HEK293 (cell line): ENCODE measurements around the gene CRYBB1.
A peak's percentile ranks its signal among the peaks of the same experiment; 100 is the strongest.

Source experiments
- CTCF ChIA-PET: fragments of 350-600 bp; formaldehyde crosslinking; extraction: SDS; loops from one replicate; lab custom pipeline; 2021; ENCODE audit warnings: antibody characterized with exemption; lab: Yijun Ruan, JAX
- POLR2A ChIA-PET: fragments of 300-600 bp; formaldehyde crosslinking; extraction: SDS; loops from one replicate; lab custom pipeline; 2020; ENCODE audit warnings: antibody characterized with exemption, inconsistent platforms; lab: Yijun Ruan, JAX
- H3K27ac ChIP-seq: fragments of 200-500 bp; sonication (Bioruptor generic); 2 replicates; pipeline ENCODE4 v1.5.1; 2014; ENCODE audit warnings: low read depth, low read length, control low read depth, inconsistent platforms; ENCODE audit errors: extremely low read depth
- H3K36me3 ChIP-seq, 2 experiments: fragments of 200-500 bp in 1 of 2; sonication (Bioruptor generic) in 1 of 2; 1 replicate in 1 of 2; 2 replicates in 1 of 2; pipeline ENCODE4 v1.5.1; 2014 to 2017; ENCODE audit warnings: inconsistent platforms in 2 of 2, low read length in 2 of 2; ENCODE audit not compliant: control insufficient read depth in 2 of 2, insufficient read depth in 1 of 2
- H3K4me1 ChIP-seq: fragments of 200-500 bp; sonication (Bioruptor generic); 2 replicates; pipeline ENCODE4 v1.5.1; 2014; ENCODE audit warnings: mild to moderate bottlenecking, low read length, inconsistent platforms; ENCODE audit not compliant: control insufficient read depth, insufficient read depth
- H3K4me3 ChIP-seq: 2 replicates; pipeline ENCODE4 v1.5.1; 2011; ENCODE audit warnings: low read depth, mild to moderate bottlenecking, control low read depth, low read length, moderate library complexity
- H3K9me3 ChIP-seq: fragments of 200-500 bp; sonication (Bioruptor generic); 2 replicates; pipeline ENCODE4 v1.5.1; 2014; ENCODE audit warnings: low read depth, low read length, inconsistent platforms; ENCODE audit not compliant: control insufficient read depth, insufficient read depth
- GLI4 ChIP-seq: fragments of 450-650 bp; formaldehyde crosslinking; IDR thresholded peaks from 2 replicates; pipeline ENCODE4 v1.5.1; 2016; ENCODE audit warnings: missing biosample characterization, missing genetic modification characterization
- KLF1 ChIP-seq: fragments of 450-650 bp; formaldehyde crosslinking; IDR thresholded peaks from 2 replicates; pipeline ENCODE4 v1.5.1; 2016; ENCODE audit warnings: missing biosample characterization, missing genetic modification characterization
- MYNN ChIP-seq: fragments of 450-650 bp; formaldehyde crosslinking; IDR thresholded peaks from 2 replicates; pipeline ENCODE4 v1.5.1; 2016; ENCODE audit warnings: missing biosample characterization, missing genetic modification characterization, borderline replicate concordance
- MZF1 ChIP-seq: fragments of 450-650 bp; formaldehyde crosslinking; IDR thresholded peaks from 2 replicates; pipeline ENCODE4 v1.5.1; 2017; ENCODE audit warnings: missing biosample characterization, missing genetic modification characterization, borderline replicate concordance
- OSR2 ChIP-seq: fragments of 450-650 bp; formaldehyde crosslinking; IDR thresholded peaks from 2 replicates; pipeline ENCODE4 v1.5.1; 2016; ENCODE audit warnings: missing biosample characterization, missing genetic modification characterization
- SP2 ChIP-seq: fragments of 450-650 bp; formaldehyde crosslinking; IDR thresholded peaks from 2 replicates; pipeline ENCODE4 v1.5.1; 2016; ENCODE audit warnings: missing biosample characterization, missing genetic modification characterization
- SP7 ChIP-seq: fragments of 450-650 bp; formaldehyde crosslinking; IDR thresholded peaks from 2 replicates; pipeline ENCODE4 v1.5.1; 2016; ENCODE audit warnings: missing biosample characterization, missing genetic modification characterization
- WT1 ChIP-seq: fragments of 450-650 bp; formaldehyde crosslinking; IDR thresholded peaks from 2 replicates; pipeline ENCODE4 v1.5.1; 2016; ENCODE audit warnings: missing biosample characterization, missing genetic modification characterization
- ZBTB20 ChIP-seq: fragments of 450-650 bp; formaldehyde crosslinking; IDR thresholded peaks from 2 replicates; pipeline ENCODE4 v1.5.1; 2016; ENCODE audit warnings: missing biosample characterization, missing genetic modification characterization
- ZIC2 ChIP-seq: fragments of 450-650 bp; formaldehyde crosslinking; IDR thresholded peaks from 2 replicates; pipeline ENCODE4 v1.5.1; 2016; ENCODE audit warnings: missing biosample characterization, missing genetic modification characterization
- ZNF112 ChIP-seq: fragments of 450-650 bp; formaldehyde crosslinking; IDR thresholded peaks from 2 replicates; pipeline ENCODE4 v1.5.0; 2017; ENCODE audit warnings: missing biosample characterization, missing genetic modification characterization
- ZNF140 ChIP-seq: fragments of 450-650 bp; formaldehyde crosslinking; IDR thresholded peaks from 2 replicates; pipeline ENCODE4 v1.5.1; 2016; ENCODE audit warnings: missing biosample characterization, missing genetic modification characterization
- ZNF146 ChIP-seq: fragments of 450-650 bp; formaldehyde crosslinking; IDR thresholded peaks from 2 replicates; pipeline ENCODE4 v1.5.1; 2016; ENCODE audit warnings: missing biosample characterization, missing genetic modification characterization
- ZNF184 ChIP-seq: fragments of 450-650 bp; IDR thresholded peaks from 2 replicates; pipeline ENCODE4 v1.5.1; 2018; ENCODE audit warnings: missing biosample characterization, mild to moderate bottlenecking, missing genetic modification characterization
- ZNF19 ChIP-seq: fragments of 450-650 bp; formaldehyde crosslinking; IDR thresholded peaks from 2 replicates; pipeline ENCODE4; 2016; ENCODE audit warnings: missing biosample characterization, missing genetic modification characterization, low read depth
- ZNF2 ChIP-seq: fragments of 450-650 bp; formaldehyde crosslinking; IDR thresholded peaks from 2 replicates; pipeline ENCODE4 v1.5.1; 2016; ENCODE audit warnings: missing biosample characterization, missing genetic modification characterization
- ZNF221 ChIP-seq: fragments of 450-650 bp; formaldehyde crosslinking; IDR thresholded peaks from 2 replicates; pipeline ENCODE4 v1.5.1; 2017; ENCODE audit warnings: missing biosample characterization, missing genetic modification characterization, borderline replicate concordance
- ZNF341 ChIP-seq: fragments of 450-650 bp; formaldehyde crosslinking; IDR thresholded peaks from 2 replicates; pipeline ENCODE4; 2016; ENCODE audit warnings: low read depth, missing biosample characterization, missing genetic modification characterization
- ZNF404 ChIP-seq: fragments of 450-650 bp; formaldehyde crosslinking; IDR thresholded peaks from 2 replicates; pipeline ENCODE4 v1.5.1; 2017; ENCODE audit warnings: missing biosample characterization, missing genetic modification characterization
- ZNF548 ChIP-seq: fragments of 450-650 bp; formaldehyde crosslinking; IDR thresholded peaks from 2 replicates; pipeline ENCODE4 v1.5.1; 2016; ENCODE audit warnings: missing biosample characterization, missing genetic modification characterization
- ZNF555 ChIP-seq: fragments of 450-650 bp; formaldehyde crosslinking; conservative IDR thresholded peaks from 2 replicates; pipeline ENCODE4 v1.5.1; 2017; ENCODE audit warnings: missing biosample characterization, mild to moderate bottlenecking, missing genetic modification characterization, inconsistent platforms
- ZNF560 ChIP-seq: fragments of 450-650 bp; formaldehyde crosslinking; IDR thresholded peaks from 2 replicates; pipeline ENCODE4 v1.5.1; 2017; ENCODE audit warnings: missing biosample characterization, missing genetic modification characterization, borderline replicate concordance
- ZNF623 ChIP-seq: fragments of 450-650 bp; formaldehyde crosslinking; IDR thresholded peaks from 2 replicates; pipeline ENCODE4 v1.5.1; 2016; ENCODE audit warnings: missing biosample characterization, missing genetic modification characterization
- ZNF660 ChIP-seq: fragments of 450-650 bp; IDR thresholded peaks from 2 replicates; pipeline ENCODE4 v1.5.1; 2018; ENCODE audit warnings: missing biosample characterization, mild to moderate bottlenecking, missing genetic modification characterization
- ZNF664 ChIP-seq: fragments of 450-650 bp; formaldehyde crosslinking; IDR thresholded peaks from 2 replicates; pipeline ENCODE4 v1.5.1; 2016; ENCODE audit warnings: missing biosample characterization, missing genetic modification characterization
- ZNF677 ChIP-seq: fragments of 450-650 bp; IDR thresholded peaks from 2 replicates; pipeline ENCODE4 v1.5.0; 2018; ENCODE audit warnings: missing biosample characterization, mild to moderate bottlenecking, missing genetic modification characterization, moderate library complexity
- ZNF76 ChIP-seq: fragments of 450-650 bp; formaldehyde crosslinking; IDR thresholded peaks from 2 replicates; pipeline ENCODE4; 2016; ENCODE audit warnings: low read depth, missing biosample characterization, missing genetic modification characterization, borderline replicate concordance
- ZNF777 ChIP-seq: fragments of 450-650 bp; formaldehyde crosslinking; IDR thresholded peaks from 2 replicates; pipeline ENCODE4 v1.5.1; 2017; ENCODE audit warnings: missing biosample characterization, missing genetic modification characterization, borderline replicate concordance
- ZSCAN16 ChIP-seq: fragments of 450-650 bp; formaldehyde crosslinking; IDR thresholded peaks from 2 replicates; pipeline ENCODE4 v1.5.1; 2016; ENCODE audit warnings: missing biosample characterization, missing genetic modification characterization
- ZXDB ChIP-seq: fragments of 450-650 bp; formaldehyde crosslinking; IDR thresholded peaks from 2 replicates; pipeline ENCODE4 v1.5.1; 2016; ENCODE audit warnings: missing biosample characterization, missing genetic modification characterization
- TF ChIP-seq, protein P1 (sequence below): fragments of 450-650 bp; formaldehyde crosslinking; IDR thresholded peaks from 2 replicates; pipeline ENCODE4 v1.5.1; 2016; ENCODE audit warnings: missing biosample characterization, missing genetic modification characterization
- TF ChIP-seq, protein P2 (sequence below): fragments of 450-650 bp; formaldehyde crosslinking; IDR thresholded peaks from 2 replicates; pipeline ENCODE4 v1.5.1; 2017; ENCODE audit warnings: missing biosample characterization, missing genetic modification characterization
- TF ChIP-seq, protein P3 (sequence below): fragments of 450-650 bp; formaldehyde crosslinking; IDR thresholded peaks from 2 replicates; pipeline ENCODE4 v1.5.1; 2016; ENCODE audit warnings: missing biosample characterization, missing genetic modification characterization
- TF ChIP-seq, protein P4 (sequence below): fragments of 450-650 bp; formaldehyde crosslinking; IDR thresholded peaks from 2 replicates; pipeline ENCODE4 v1.5.1; 2017; ENCODE audit warnings: missing biosample characterization, missing genetic modification characterization

CRYBB1 gene

DNA sequence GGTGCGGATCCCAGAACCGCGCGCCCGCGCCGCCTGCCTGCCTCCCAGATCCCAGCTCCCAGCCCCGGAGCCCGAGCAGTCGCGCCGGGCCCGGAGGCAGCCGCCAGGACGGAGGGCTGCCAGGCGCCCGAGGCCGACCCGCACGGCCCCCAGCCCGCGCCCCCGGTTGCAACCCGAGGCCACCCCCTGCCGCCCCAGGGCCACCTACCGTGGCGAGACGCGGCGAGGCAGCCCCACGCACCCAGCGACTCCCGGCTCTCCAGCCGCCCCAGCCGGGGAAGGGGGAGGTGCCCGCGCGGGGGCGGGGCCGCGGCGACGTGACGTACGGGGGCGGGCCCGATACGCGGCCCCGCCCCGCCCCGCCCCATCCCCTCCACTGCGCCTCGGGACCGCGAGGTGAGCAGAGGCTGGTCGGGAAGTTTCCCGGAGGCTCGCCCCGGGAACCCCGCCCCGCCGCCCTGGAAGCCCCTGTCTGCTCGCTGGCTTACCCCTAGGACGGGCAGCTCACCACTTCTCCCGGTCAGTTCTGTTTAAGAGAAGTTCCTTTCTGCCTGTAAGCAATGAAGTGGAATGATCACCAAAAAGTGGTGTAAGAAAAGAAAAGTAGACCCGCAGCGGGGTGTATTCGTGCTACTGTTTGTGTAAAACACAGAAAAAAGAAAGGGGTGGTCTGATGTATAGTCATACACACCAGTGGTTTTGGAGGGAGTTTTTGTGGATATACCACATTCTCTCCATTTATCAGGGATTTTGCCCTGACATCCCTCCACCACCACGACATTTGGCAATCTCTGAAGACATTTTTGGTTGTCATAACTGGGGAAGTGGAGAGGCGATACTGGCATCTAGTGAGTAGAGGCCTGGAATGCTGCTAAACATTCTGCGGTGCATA lies 27.7 kb downstream of the CRYBB1 start, which contains the start of gene TPST2:
Gene TPST2 (minus strand): TSS at position 288 of the 892 bp plus-strand sequence. CDS start 48,502 bp downstream, outside the sequence.
- ChIA-PET POLR2A (interaction anchor here (1.3 kb wide), 1 partner anchor 106 kb away, joined by 6 read pairs; the partner anchor contains the start of genes HPS4 and SRRD), CTCF (interaction anchor here (0.6 to 0.7 kb wide), 3 partner anchors 68 to 129 kb away, joined by 3 read pairs; no protein-coding TSS in a partner anchor)
- Histone ChIP-seq H3K36me3 (no peaks in the 10 kb centered on the region), H3K4me1 (no peaks in the 10 kb centered on the region), H3K27ac (no peak within 1 kb of the TSS; the same call in 1 of the 2 replicates), H3K9me3 (no peaks in the 10 kb centered on the region), H3K4me3 (peak within 1 kb of the TSS; percentile 73)
- TF ChIP-seq ZNF140: no peak
- TF ChIP-seq, protein P1, sequence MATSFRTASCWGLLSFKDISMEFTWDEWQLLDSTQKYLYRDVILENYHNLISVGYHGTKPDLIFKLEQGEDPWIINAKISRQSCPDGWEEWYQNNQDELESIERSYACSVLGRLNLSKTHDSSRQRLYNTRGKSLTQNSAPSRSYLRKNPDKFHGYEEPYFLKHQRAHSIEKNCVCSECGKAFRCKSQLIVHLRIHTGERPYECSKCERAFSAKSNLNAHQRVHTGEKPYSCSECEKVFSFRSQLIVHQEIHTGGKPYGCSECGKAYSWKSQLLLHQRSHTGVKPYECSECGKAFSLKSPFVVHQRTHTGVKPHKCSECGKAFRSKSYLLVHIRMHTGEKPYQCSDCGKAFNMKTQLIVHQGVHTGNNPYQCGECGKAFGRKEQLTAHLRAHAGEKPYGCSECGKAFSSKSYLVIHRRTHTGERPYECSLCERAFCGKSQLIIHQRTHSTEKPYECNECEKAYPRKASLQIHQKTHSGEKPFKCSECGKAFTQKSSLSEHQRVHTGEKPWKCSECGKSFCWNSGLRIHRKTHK (tag by site-specific recombination): no peak
- no peak for TF ChIP-seq ZNF112 (tag by site-specific recombination)
- peak; percentile 41 for TF ChIP-seq KLF1 (tag by site-specific recombination)
- TF ChIP-seq ZSCAN16 (tag by site-specific recombination): no peak
- peak; percentile 53; the same call in 1 of the 2 replicates for TF ChIP-seq ZIC2 (tag by site-specific recombination)
- no peak for TF ChIP-seq ZNF560 (tag by site-specific recombination)
- no peak for TF ChIP-seq ZNF76 (tag by site-specific recombination)
- peak; percentile 47; the same call in 1 of the 2 replicates for TF ChIP-seq ZXDB (tag by site-specific recombination)
- no peak for TF ChIP-seq ZNF623 (tag by site-specific recombination)
- TF ChIP-seq SP2 (tag by site-specific recombination): peak; percentile 36
- TF ChIP-seq ZNF2: no peak
- TF ChIP-seq ZNF555 (tag by site-specific recombination): no peak
- TF ChIP-seq WT1: no peak
- peak; percentile 87 for TF ChIP-seq ZBTB20
- TF ChIP-seq ZNF184 (tag by site-specific recombination): no peak
- no peak for TF ChIP-seq ZNF548 (tag by site-specific recombination)
- no peak for TF ChIP-seq ZNF404 (tag by site-specific recombination)
- TF ChIP-seq SP7 (tag by site-specific recombination): 0 out of 2 replicates have a peak, but pooled peaks have one; percentile 19
- TF ChIP-seq ZNF677 (tag by site-specific recombination): no peak
- TF ChIP-seq ZNF664 (tag by site-specific recombination): no peak
- no peak for TF ChIP-seq ZNF221 (tag by site-specific recombination)
- TF ChIP-seq MYNN (tag by site-specific recombination): no peak
- no peak for TF ChIP-seq ZNF341 (tag by site-specific recombination)
- no peak for TF ChIP-seq GLI4 (tag by site-specific recombination)
- TF ChIP-seq, protein P2, sequence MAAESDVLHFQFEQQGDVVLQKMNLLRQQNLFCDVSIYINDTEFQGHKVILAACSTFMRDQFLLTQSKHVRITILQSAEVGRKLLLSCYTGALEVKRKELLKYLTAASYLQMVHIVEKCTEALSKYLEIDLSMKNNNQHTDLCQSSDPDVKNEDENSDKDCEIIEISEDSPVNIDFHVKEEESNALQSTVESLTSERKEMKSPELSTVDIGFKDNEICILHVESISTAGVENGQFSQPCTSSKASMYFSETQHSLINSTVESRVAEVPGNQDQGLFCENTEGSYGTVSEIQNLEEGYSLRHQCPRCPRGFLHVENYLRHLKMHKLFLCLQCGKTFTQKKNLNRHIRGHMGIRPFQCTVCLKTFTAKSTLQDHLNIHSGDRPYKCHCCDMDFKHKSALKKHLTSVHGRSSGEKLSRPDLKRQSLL (tag by site-specific recombination): no peak
- TF ChIP-seq ZNF777 (tag by site-specific recombination): no peak
- TF ChIP-seq, protein P3, sequence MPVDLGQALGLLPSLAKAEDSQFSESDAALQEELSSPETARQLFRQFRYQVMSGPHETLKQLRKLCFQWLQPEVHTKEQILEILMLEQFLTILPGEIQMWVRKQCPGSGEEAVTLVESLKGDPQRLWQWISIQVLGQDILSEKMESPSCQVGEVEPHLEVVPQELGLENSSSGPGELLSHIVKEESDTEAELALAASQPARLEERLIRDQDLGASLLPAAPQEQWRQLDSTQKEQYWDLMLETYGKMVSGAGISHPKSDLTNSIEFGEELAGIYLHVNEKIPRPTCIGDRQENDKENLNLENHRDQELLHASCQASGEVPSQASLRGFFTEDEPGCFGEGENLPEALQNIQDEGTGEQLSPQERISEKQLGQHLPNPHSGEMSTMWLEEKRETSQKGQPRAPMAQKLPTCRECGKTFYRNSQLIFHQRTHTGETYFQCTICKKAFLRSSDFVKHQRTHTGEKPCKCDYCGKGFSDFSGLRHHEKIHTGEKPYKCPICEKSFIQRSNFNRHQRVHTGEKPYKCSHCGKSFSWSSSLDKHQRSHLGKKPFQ (tag by site-specific recombination): no peak
- TF ChIP-seq MZF1 (tag by site-specific recombination): no peak
- TF ChIP-seq ZNF19 (tag by site-specific recombination): no peak
- TF ChIP-seq OSR2 (tag by site-specific recombination): no peak
- TF ChIP-seq ZNF146: no peak
- TF ChIP-seq, protein P4, sequence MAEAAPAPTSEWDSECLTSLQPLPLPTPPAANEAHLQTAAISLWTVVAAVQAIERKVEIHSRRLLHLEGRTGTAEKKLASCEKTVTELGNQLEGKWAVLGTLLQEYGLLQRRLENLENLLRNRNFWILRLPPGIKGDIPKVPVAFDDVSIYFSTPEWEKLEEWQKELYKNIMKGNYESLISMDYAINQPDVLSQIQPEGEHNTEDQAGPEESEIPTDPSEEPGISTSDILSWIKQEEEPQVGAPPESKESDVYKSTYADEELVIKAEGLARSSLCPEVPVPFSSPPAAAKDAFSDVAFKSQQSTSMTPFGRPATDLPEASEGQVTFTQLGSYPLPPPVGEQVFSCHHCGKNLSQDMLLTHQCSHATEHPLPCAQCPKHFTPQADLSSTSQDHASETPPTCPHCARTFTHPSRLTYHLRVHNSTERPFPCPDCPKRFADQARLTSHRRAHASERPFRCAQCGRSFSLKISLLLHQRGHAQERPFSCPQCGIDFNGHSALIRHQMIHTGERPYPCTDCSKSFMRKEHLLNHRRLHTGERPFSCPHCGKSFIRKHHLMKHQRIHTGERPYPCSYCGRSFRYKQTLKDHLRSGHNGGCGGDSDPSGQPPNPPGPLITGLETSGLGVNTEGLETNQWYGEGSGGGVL: no peak
- 0 out of 2 replicates have a peak, but pooled peaks have one; percentile 18 for TF ChIP-seq ZNF660
